D721Med (cell line): ENCODE results near the gene ODAD2.

Source experiments
- DNase-seq: peaks from one replicate; pipeline ENCODE4 v3.0.0; 2011; ENCODE audit warnings: low spot score; ENCODE audit not compliant: insufficient read length
- FAIRE-seq: peaks from 2 replicates; lab custom pipeline; 2011; peaks lifted over from hg19 to GRCh38; lab: Jason Lieb, UNC
- TF ChIP-seq, protein P1 (sequence below): IDR thresholded peaks from 2 replicates; pipeline ENCODE4 v1.5.1; 2012; ENCODE audit warnings: mild to moderate bottlenecking, control low read depth; ENCODE audit not compliant: insufficient read depth; ENCODE audit errors: missing control alignments

ODAD2 gene, protein sequence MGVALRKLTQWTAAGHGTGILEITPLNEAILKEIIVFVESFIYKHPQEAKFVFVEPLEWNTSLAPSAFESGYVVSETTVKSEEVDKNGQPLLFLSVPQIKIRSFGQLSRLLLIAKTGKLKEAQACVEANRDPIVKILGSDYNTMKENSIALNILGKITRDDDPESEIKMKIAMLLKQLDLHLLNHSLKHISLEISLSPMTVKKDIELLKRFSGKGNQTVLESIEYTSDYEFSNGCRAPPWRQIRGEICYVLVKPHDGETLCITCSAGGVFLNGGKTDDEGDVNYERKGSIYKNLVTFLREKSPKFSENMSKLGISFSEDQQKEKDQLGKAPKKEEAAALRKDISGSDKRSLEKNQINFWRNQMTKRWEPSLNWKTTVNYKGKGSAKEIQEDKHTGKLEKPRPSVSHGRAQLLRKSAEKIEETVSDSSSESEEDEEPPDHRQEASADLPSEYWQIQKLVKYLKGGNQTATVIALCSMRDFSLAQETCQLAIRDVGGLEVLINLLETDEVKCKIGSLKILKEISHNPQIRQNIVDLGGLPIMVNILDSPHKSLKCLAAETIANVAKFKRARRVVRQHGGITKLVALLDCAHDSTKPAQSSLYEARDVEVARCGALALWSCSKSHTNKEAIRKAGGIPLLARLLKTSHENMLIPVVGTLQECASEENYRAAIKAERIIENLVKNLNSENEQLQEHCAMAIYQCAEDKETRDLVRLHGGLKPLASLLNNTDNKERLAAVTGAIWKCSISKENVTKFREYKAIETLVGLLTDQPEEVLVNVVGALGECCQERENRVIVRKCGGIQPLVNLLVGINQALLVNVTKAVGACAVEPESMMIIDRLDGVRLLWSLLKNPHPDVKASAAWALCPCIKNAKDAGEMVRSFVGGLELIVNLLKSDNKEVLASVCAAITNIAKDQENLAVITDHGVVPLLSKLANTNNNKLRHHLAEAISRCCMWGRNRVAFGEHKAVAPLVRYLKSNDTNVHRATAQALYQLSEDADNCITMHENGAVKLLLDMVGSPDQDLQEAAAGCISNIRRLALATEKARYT

DNA sequence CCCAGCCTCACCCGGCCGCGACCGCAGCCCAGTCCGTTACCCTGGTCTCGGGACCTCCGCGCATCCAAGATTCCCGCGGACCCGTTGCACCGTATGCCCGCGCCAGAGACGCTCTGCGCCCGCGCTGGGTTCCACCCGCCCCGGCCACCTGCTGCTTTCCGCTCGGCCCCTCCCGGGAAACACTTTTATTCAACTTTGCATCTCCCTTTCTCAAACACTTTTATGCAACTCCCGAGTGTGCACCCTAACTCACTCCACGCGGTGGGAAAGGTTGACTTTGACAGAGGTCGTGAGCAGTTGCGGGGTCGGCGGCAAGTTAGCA, at the start of gene ODAD2:
ODAD2 (minus strand) TSS at position 126 of the 322 bp plus-strand sequence. CDS start 3,937 bp downstream, outside the sequence.
- no peak for FAIRE-seq
- TF ChIP-seq, protein P1, sequence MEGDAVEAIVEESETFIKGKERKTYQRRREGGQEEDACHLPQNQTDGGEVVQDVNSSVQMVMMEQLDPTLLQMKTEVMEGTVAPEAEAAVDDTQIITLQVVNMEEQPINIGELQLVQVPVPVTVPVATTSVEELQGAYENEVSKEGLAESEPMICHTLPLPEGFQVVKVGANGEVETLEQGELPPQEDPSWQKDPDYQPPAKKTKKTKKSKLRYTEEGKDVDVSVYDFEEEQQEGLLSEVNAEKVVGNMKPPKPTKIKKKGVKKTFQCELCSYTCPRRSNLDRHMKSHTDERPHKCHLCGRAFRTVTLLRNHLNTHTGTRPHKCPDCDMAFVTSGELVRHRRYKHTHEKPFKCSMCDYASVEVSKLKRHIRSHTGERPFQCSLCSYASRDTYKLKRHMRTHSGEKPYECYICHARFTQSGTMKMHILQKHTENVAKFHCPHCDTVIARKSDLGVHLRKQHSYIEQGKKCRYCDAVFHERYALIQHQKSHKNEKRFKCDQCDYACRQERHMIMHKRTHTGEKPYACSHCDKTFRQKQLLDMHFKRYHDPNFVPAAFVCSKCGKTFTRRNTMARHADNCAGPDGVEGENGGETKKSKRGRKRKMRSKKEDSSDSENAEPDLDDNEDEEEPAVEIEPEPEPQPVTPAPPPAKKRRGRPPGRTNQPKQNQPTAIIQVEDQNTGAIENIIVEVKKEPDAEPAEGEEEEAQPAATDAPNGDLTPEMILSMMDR, result no peak
- DNase-seq, result no peak

DNA sequence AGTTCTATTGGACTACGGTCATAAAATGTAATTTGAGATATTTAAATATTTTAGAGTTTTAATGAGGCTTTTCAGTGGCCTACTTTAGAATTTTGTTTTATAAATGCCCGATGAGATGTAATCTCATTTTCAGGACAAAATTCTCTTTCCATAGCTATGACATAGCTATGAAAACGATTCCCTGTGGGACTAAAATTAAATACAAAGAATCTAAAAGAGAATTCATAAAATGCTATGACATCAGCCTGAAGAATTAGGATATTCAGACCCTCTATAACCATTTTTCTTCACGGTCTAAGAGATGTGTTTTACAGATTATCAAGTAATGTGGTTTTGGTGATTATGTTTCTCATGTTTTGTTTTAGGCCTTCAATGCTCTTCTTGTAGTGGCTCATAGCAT, 48.2 kb upstream of the ODAD2 start:
- no peak for FAIRE-seq
- TF ChIP-seq, protein P1, result no peak
- no peak for DNase-seq

DNA sequence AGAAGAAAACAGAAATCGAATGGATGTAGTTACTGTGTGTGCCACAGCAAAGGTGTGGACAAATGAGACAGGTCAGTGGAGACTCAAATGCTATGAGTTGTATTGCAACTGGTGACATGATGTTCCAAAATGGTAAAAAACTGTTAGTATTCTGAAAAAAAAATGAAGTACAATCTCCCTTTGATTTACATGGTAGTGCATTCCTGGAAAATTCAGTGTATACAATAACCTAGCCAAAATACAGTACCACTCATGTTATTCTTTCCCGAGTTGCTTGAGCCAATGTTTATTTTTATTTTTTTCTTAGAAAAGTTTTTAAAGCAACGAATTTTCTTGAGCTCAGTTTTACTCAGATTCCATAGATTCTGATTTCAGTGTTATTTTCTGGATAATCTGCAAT, 47.7 kb upstream of the ODAD2 start:
- TF ChIP-seq, protein P1, result no peak
- DNase-seq (no peak), FAIRE-seq (no peak)

DNA sequence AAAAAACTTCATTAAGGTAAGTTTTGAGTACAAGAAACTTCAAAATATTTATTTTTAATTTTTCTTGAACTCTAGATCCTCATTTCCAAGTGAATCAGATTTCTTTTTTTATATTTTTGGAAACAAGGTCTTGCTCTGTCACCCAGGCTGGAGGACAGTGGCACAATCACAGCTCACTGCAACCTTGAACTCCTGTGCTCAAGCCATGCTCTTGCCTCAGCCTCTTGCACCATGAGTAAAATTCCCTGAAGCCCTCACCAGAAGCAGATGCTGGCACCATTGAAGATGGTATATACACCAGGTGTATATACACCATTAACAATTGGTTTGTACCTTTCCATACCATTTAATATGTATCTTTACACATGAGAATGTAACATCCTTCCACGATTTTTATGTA, 45.1 kb upstream of the ODAD2 start:
- TF ChIP-seq, protein P1, result no peak
- FAIRE-seq (no peak), DNase-seq (no peak)

DNA sequence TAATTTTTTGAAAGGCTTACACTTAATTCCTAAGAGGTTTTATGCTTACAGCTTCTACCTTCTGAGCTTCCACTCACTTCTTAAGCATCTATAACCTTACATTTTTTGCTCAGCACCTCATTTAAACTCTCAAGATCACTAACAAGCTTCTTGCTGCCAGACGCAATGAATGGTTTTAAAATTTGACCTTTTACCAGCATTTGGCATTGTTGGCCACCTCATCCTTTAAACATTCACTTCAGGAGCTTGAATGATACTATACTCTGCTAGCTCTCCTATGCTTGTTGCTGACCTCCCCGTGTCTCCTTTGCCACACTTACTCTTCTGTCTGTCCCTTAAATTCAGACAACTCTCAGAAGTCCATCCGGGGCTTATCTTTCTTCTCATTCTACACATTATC, 37.7 kb upstream of the ODAD2 start:
- TF ChIP-seq, protein P1, result no peak
- no peak for FAIRE-seq
- DNase-seq, result no peak

DNA sequence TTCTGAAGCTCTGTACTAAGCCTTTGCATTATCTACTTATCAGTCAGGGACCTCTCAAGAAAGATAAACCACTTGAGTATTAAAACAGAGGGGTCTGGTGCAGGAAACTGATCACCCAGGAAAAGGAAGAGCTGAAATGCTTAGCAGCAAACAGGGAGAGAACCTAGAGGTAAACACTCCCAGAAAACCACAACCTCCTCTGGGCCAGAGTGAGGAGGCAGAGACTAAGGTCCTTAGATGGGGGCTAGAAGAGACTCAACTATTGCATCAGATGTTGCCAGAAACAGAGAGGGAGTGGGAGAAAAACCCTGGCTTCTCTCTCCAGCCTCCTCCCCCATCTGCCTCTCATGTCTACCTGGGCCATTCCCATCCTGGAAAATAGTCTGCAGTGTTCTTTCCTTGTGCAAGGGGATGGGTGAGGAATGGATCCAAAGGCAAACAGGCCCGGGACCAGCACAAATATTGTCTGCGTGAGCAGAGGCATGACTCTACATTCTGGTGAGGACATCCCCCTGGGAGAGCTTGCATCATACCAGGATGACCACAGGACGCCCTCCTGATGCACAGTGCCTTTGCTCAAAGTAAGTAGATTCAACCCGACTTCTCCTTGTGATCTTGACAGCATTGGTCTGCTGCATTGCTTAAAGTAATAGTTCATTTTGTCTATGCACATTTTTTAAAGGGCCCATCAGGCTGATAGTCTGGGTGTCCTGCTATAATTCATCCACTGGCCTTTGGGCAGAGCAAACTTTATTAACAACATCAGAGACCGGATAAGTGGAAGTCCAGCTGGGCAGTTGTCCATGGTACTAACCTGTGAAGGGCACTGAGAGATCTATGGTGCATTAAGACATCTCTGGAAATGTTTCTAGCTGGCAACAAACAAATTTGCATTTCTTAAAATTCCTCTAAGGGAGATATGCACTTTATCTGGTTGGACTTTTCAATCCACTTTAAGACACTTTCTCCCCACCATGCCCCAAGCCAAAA, 22.4 kb upstream of the ODAD2 start:
- no peak for DNase-seq
- FAIRE-seq, result no peak
- TF ChIP-seq, protein P1, result no peak
